Ovary (tissue), 9 donors: ENCODE data around the gene FRY. TPM values are rescaled to one million over a fixed set of nuclear protein-coding genes. Genes with fewer than 3 reads are reported as not detected.

Experiments used
- DNase-seq, 5 donors: peaks; one replicate each; pipeline ENCODE4 v3.0.0-alpha.2; 2019 to 2020
- H3K27ac ChIP-seq, 2 donors: fragments of 200-600 bp; one replicate each; pipeline versions ENCODE4 v1.5.1 to v1.8.0; 2019 to 2022
- H3K27me3 ChIP-seq: fragments of 200-600 bp; one replicate; pipeline ENCODE4 v1.8.0; 2022
- H3K36me3 ChIP-seq: fragments of 200-600 bp; sonication (generic); one replicate; pipeline ENCODE4 v1.5.1; 2019
- H3K4me1 ChIP-seq: one replicate; pipeline ENCODE4 v1.8.1; 2013; ENCODE audit warnings: mild to moderate bottlenecking, moderate library complexity; ENCODE audit not compliant: insufficient read depth
- H3K4me3 ChIP-seq: fragments of 200-600 bp; sonication (generic); one replicate; pipeline ENCODE4 v1.5.1; 2017
- H3K9me3 ChIP-seq, 2 donors: fragments of 200-600 bp in 1 of 2; sonication (generic) in 1 of 2; one replicate each; pipeline versions ENCODE4 v1.5.1 to v1.8.1; 2013 to 2019; ENCODE audit warnings: mild to moderate bottlenecking in 1 of 2, moderate library complexity in 1 of 2
- EP300 ChIP-seq: sonication (generic); formaldehyde crosslinking; IDR thresholded peaks from one replicate; pipeline ENCODE4 v1.6.1; 2017; ENCODE audit warnings: antibody characterized with exemption
- POLR2A ChIP-seq: fragments of 450-650 bp; IDR thresholded peaks from one replicate; pipeline ENCODE4 v1.6.1; 2017; ENCODE audit warnings: antibody characterized with exemption, mild to moderate bottlenecking, moderate library complexity
- WGBS, 3 donors: extraction: QIAGEN DNeasy Blood & Tissue Kit in 1 of 3; methylation state at CpG; one replicate each; pipeline versions ENCODE4 v1.1.5 to v1.1.7; 2013 to 2017; 5-methylcytosine and 5-hydroxymethylcytosine counted together
- intact Hi-C, 4 donors: fragments of 100-400 bp; cut with DNase I; formaldehyde crosslinking; loops; one replicate each; pipeline versions ENCODE4 v1.11.0 to v1.15.1; 2022 to 2023
- polyA plus RNA-seq, 2 donors: library from polyadenylated mRNA; stranded (reverse); fragments of 200-250 nt in 1 of 2; fragments of 350-450 nt in 1 of 2; fragmentation: Illumina TruSeq in 1 of 2; extraction: RNeasy Lipid Tissue Mini Kit (QIAGEN cat#74804) in 1 of 2; gene quantifications; one replicate each; pipeline ENCODE4 v1.2.3, GENCODE V29; 2013 to 2014
- total RNA-seq, 7 donors: library from RNA; depleted of rRNA in 2 of 7; stranded (reverse); fragments of >200 nt in 2 of 7; fragmentation: NEBNext Ultra II Directional in 3 of 7; extraction: Animal tissue kit (Norgen Biotek cat#: 25700) in 3 of 7; gene quantifications; one replicate each; pipeline versions ENCODE4 v1.1.0 to v1.2.4, GENCODE V29; 2016 to 2023
- TF ChIP-seq, protein P1 (sequence below), 3 donors: fragments of 450-650 bp in 2 of 3; fragments of 200-600 bp in 1 of 3; IDR thresholded peaks; one replicate each; pipeline versions ENCODE4 v1.5.1 to v1.8.0; 2016 to 2022; ENCODE audit warnings: antibody characterized with exemption in 3 of 3, mild to moderate bottlenecking in 1 of 3
- donor health status: DM: no; HTN: no; CAD: no; lungs with moderate emphysema.
- donor health status: DM: no; HTN: no; CAD: no.
- donor health status: Bipolar disorder and iron deficiency.
- donor health status: DM: yes; HTN: yes; CAD: no.
- donor health status: DM: no; HTN: no; CAD: no.
- donor health status: DM: yes; HTN: yes; CAD: no.

FRY gene
- total and polyA plus RNA-seq, 9 donors, result 11.6 to 36.7 (median 19.4) TPM

DNA sequence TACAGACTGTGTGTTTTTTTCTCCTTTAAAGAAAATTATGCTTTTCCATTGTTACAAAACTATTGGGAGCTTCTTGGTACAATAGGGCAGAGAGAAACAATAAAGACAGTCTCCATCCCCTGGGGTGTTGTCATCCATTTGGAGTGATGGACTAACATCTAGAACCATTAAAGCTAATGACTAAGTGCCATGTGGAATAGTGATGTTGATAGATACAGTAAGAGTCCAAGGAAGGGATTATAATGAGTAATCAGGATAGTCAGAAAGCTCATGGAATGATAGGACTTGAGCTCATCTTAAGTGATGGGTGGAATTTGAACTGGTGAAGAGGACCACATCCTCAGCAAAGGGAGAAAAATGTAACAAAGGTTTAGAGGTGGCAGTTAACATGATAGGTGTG, 24.1 kb upstream of the FRY start:
- Histone ChIP-seq H3K27me3 (no peaks in the 10 kb centered on the region), H3K4me3 (no peak overlapping the region), H3K4me1 (no peaks in the 10 kb centered on the region), H3K9me3 (no peaks in the 10 kb centered on the region), H3K36me3 (no peaks in the 10 kb centered on the region), H3K27ac (no peak overlapping the region)
- DNase-seq, result no peak
- TF ChIP-seq POLR2A, result no peak
- no peak for TF ChIP-seq EP300
- TF ChIP-seq, protein P1, sequence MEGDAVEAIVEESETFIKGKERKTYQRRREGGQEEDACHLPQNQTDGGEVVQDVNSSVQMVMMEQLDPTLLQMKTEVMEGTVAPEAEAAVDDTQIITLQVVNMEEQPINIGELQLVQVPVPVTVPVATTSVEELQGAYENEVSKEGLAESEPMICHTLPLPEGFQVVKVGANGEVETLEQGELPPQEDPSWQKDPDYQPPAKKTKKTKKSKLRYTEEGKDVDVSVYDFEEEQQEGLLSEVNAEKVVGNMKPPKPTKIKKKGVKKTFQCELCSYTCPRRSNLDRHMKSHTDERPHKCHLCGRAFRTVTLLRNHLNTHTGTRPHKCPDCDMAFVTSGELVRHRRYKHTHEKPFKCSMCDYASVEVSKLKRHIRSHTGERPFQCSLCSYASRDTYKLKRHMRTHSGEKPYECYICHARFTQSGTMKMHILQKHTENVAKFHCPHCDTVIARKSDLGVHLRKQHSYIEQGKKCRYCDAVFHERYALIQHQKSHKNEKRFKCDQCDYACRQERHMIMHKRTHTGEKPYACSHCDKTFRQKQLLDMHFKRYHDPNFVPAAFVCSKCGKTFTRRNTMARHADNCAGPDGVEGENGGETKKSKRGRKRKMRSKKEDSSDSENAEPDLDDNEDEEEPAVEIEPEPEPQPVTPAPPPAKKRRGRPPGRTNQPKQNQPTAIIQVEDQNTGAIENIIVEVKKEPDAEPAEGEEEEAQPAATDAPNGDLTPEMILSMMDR (IDR thresholded peaks at IDR 0.05), result no peak
- intact Hi-C loops, result no loop called here

DNA sequence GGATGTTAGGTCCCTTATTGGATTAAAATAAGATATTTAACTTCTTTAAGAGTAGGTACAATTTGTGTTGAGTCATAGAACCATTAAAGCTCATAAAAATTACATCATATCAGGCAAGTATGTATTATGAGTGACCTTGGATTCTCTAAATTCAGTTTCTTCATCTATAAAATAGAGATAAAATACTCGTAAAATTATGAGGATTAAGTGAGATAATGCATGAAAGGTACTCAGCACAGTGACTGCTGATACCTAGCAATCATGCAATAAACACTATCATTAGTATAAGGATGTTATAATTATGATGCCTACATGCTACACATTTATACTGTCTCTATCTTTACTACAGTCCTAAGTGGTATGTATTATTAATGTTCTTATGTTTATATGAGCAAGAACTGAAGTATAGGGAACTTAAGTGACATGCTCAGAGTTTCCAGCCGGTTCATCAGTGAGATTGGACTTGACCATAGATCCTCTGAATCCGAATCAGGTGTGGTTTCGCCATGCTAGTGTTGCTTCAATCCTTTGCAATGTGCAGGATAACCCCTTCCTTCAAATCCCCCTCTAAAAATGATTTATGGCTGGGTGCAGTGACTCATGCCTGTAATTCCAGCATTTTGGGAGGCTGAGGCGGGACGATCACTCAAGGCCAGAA, 22.9 kb upstream of the FRY start:
- Histone ChIP-seq H3K27ac (no peak overlapping the region), H3K9me3 (no peaks in the 10 kb centered on the region), H3K4me1 (no peaks in the 10 kb centered on the region), H3K27me3 (no peaks in the 10 kb centered on the region), H3K4me3 (no peak overlapping the region), H3K36me3 (no peaks in the 10 kb centered on the region)
- intact Hi-C loops, result no loop called here
- no peak for DNase-seq
- WGBS, 3 donors, result 92 to 94% (median 93%) methylated on average over 6 of the region's 6 CpGs
- TF ChIP-seq POLR2A (no peak), EP300 (no peak)
- TF ChIP-seq, protein P1 (IDR thresholded peaks at IDR 0.05), result no peak

DNA sequence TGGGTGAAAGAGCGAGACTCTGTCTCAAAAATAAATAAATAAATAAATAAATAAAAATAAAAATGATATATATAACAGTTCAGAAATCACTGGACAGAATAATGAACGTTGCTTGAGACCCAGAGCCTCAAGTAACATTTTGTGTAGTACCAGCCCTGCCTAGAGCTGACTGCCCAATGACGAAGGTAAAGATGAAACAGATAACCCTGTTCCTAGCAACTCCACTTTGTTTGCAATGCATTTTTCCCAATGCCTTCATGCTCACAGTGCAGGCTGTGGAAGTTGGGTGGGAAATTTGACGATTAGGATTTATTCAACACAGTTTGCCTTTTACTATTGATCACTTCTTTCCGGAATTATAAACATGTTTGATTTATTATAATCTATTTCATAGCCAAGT, 22.2 kb upstream of the FRY start:
- WGBS, 3 donors, result 85 to 88% (median 87%) methylated on average over 5 of the region's 5 CpGs
- Histone ChIP-seq H3K27me3 (no peaks in the 10 kb centered on the region), H3K4me1 (no peaks in the 10 kb centered on the region), H3K36me3 (no peaks in the 10 kb centered on the region), H3K9me3 (no peaks in the 10 kb centered on the region), H3K4me3 (no peak overlapping the region), H3K27ac (no peak overlapping the region)
- intact Hi-C loops, result no loop called here
- DNase-seq, result no peak
- TF ChIP-seq, protein P1 (IDR thresholded peaks at IDR 0.05), result no peak
- TF ChIP-seq EP300 (no peak), POLR2A (no peak)

DNA sequence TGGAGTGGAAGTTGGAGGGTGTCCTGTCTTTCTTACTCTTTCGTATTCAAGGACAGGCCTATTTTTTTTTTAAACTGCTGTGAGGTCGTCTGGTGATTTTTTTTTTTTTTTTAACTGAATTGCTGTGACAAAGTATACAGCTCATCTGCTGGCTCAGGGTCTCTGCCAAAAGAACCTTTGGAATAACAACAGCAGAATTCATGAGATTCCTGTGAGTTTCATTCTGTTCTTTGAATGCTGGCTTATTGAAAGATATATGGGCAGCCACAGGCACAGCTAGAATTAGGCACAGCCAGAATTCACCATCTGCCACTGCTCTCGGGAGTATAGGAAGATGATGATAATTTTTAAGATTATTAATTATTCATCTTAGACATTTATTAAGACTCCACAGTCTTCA, 21.4 kb upstream of the FRY start:
- intact Hi-C loops, result loop anchor here in 1 of 4 donors (10.0 kb wide), 1 partner anchor 295 kb away; no protein-coding TSS in a partner anchor
- no peak overlapping the region for H3K27ac ChIP-seq
- no peak overlapping the region for H3K4me3 ChIP-seq
- H3K9me3 ChIP-seq, result no peaks in the 10 kb centered on the region
- DNase-seq, result no peak
- WGBS, 3 donors, result 4 to 7% (median 5%) methylated on average over 3 of the region's 3 CpGs
- TF ChIP-seq, protein P1 (IDR thresholded peaks at IDR 0.05), result no peak
- no peak for TF ChIP-seq POLR2A
- TF ChIP-seq EP300, result no peak
- no peaks in the 10 kb centered on the region for H3K27me3 ChIP-seq
- H3K36me3 ChIP-seq, result no peaks in the 10 kb centered on the region
- H3K4me1 ChIP-seq, result no peaks in the 10 kb centered on the region
